Testis (tissue), 2 donors: ENCODE measurements around the gene TTLL8.

Experiments used
- POLR2A ChIP-seq: fragments of 450-650 bp; IDR thresholded peaks from one replicate; pipeline ENCODE4 v1.6.1; 2017; ENCODE audit warnings: antibody characterized with exemption, mild to moderate bottlenecking, moderate library complexity
- TF ChIP-seq, protein P1 (sequence below), 3 experiments: fragments of 450-650 bp in 2 of 3; fragments of 200-600 bp in 1 of 3; sonication (generic) in 1 of 3; IDR thresholded peaks; one replicate each; pipeline ENCODE4 v1.5.1; 2016 to 2019; ENCODE audit warnings: antibody characterized with exemption in 3 of 3, mild to moderate bottlenecking in 2 of 3, moderate library complexity in 1 of 3

DNA sequence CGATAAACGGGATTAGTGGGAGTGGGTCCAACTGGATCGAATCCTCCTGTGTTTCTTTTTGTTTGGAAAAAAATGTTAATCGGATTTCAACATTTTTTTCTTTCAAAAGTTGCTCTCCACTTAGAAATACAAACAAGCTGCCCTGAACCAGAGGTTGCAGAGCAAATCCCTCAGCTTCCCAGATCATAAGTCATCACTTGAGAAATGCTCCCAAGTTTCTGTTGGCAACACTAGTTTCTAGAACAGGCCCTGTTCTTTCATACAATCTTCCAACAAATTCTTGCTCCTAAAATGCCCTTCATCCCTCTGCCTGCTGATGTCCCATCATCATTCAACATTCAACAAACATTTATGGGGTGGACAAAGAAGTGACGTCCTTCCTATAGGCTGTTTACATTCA, 28.4 kb upstream of the TTLL8 start:
- TF ChIP-seq, protein P1, sequence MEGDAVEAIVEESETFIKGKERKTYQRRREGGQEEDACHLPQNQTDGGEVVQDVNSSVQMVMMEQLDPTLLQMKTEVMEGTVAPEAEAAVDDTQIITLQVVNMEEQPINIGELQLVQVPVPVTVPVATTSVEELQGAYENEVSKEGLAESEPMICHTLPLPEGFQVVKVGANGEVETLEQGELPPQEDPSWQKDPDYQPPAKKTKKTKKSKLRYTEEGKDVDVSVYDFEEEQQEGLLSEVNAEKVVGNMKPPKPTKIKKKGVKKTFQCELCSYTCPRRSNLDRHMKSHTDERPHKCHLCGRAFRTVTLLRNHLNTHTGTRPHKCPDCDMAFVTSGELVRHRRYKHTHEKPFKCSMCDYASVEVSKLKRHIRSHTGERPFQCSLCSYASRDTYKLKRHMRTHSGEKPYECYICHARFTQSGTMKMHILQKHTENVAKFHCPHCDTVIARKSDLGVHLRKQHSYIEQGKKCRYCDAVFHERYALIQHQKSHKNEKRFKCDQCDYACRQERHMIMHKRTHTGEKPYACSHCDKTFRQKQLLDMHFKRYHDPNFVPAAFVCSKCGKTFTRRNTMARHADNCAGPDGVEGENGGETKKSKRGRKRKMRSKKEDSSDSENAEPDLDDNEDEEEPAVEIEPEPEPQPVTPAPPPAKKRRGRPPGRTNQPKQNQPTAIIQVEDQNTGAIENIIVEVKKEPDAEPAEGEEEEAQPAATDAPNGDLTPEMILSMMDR (IDR thresholded peaks at IDR 0.05), result no peak
- no peak for TF ChIP-seq POLR2A
